ENCODE measurements around the gene CEP57. TPM values are rescaled to one million over a fixed set of nuclear protein-coding genes. Genes with fewer than 3 reads are reported as not detected.
"Not testable (repeated sequence)": the region's sequence is repeated elsewhere in the genome, so short reads cannot be mapped to it uniquely, and the experiment has no call there.

CEP57 gene
- total RNA-seq, 1 donor from 2014 or later: 61.3 TPM

- Mint-ChIP-seq H3K27ac (no peak overlapping the region), H3K9me3 (peaks cover 10% of the 10 kb centered on the region), H3K4me1 (ENCODE audit: unreplicated experiment) (no peaks in the 10 kb centered on the region), H3K36me3 (peaks cover 62% of the 10 kb centered on the region), H3K4me3 (no peak overlapping the region), H3K27me3 (no peaks in the 10 kb centered on the region)
- TF ChIP-seq, protein P1, sequence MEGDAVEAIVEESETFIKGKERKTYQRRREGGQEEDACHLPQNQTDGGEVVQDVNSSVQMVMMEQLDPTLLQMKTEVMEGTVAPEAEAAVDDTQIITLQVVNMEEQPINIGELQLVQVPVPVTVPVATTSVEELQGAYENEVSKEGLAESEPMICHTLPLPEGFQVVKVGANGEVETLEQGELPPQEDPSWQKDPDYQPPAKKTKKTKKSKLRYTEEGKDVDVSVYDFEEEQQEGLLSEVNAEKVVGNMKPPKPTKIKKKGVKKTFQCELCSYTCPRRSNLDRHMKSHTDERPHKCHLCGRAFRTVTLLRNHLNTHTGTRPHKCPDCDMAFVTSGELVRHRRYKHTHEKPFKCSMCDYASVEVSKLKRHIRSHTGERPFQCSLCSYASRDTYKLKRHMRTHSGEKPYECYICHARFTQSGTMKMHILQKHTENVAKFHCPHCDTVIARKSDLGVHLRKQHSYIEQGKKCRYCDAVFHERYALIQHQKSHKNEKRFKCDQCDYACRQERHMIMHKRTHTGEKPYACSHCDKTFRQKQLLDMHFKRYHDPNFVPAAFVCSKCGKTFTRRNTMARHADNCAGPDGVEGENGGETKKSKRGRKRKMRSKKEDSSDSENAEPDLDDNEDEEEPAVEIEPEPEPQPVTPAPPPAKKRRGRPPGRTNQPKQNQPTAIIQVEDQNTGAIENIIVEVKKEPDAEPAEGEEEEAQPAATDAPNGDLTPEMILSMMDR (conservative IDR thresholded peaks at IDR 0.05): no peak
- DNase-seq (ENCODE audit: extremely low spot score, unreplicated experiment): no peak
These were observed 13.7 kb downstream of the CEP57 start for GRCh38 chr11:95803973-95804372.

DNA sequence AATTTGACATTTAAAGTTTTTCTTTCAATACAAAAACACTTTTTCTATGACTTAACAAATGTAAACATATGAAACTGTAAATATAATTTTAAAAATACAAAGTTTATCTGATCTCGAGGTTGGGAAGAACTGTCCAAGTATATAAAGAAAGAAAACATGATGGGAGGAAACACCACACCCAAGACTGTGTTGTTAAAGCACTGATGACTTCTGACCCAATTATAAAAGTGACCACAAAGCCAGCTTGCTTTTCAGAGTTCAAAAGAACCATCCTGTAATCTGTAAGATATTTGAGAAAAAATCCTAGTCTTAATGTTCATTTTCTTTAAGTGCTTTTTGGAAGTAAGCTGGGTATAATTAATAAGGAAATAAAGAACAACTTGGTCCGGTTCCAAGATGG is 15.6 kb downstream of the CEP57 start:
- TF ChIP-seq, protein P1 (conservative IDR thresholded peaks at IDR 0.05): no peak
- no peaks in the 10 kb centered on the region for H3K4me1 Mint-ChIP-seq (ENCODE audit: unreplicated experiment)
- H3K27ac Mint-ChIP-seq: no peak overlapping the region
- H3K4me3 Mint-ChIP-seq: no peak overlapping the region
- DNase-seq (ENCODE audit: extremely low spot score, unreplicated experiment): no peak
- H3K36me3 Mint-ChIP-seq: peaks cover 57% of the 10 kb centered on the region
- peaks cover 16% of the 10 kb centered on the region for H3K9me3 Mint-ChIP-seq
- H3K27me3 Mint-ChIP-seq: no peaks in the 10 kb centered on the region

- Mint-ChIP-seq H3K36me3 (peaks cover 56% of the 10 kb centered on the region), H3K9me3 (peaks cover 16% of the 10 kb centered on the region)
- DNase-seq (ENCODE audit: extremely low spot score, unreplicated experiment); H3K4me3 Mint-ChIP-seq; H3K27me3 Mint-ChIP-seq; H3K27ac Mint-ChIP-seq; H3K4me1 Mint-ChIP-seq (ENCODE audit: unreplicated experiment): not testable (repeated sequence)
These were observed 16.2 kb downstream of the CEP57 start for GRCh38 chr11:95806464-95806863.

DNA sequence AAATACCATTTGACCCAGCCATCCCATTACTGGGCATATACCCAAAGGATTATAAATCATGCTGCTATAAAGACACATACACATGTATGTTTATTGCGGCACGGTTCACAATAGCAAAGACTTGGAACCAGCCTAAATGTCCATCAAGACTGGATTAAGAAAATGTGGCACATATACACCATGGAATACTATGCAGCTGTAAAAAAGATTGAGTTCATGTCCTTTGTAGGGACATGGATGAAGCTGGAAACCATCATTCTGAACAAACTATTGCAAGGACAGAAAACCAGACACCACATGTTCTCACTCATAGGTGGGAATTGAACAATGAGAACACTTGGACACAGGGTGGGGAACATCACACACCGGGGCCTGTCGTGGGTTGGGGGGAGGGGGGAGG is 20.8 kb downstream of the CEP57 start:
- not testable (repeated sequence) for DNase-seq (ENCODE audit: extremely low spot score, unreplicated experiment); H3K27me3 Mint-ChIP-seq; H3K27ac Mint-ChIP-seq; H3K4me1 Mint-ChIP-seq (ENCODE audit: unreplicated experiment); H3K4me3 Mint-ChIP-seq
- peaks cover 50% of the 10 kb centered on the region for H3K36me3 Mint-ChIP-seq
- H3K9me3 Mint-ChIP-seq: peaks cover 16% of the 10 kb centered on the region

DNA sequence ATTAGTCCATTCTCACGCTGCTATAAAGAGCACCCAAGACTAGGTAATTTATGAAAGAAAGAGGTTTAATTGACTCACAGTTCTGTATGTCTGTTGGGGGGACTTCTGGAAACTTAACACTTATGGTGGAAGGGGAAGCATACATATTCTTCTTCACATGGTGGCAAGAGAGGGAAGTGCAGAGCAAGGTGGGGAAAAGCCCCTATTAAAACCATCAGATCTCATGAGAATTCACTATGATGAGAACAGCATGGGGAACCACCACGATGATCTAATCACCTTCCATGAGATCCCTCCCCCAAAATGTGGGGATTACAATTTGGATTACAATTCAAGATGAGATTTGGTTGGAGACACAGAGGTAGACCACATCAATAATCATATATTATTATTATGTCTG is 25.7 kb downstream of the CEP57 start:
- no peaks in the 10 kb centered on the region for H3K9me3 Mint-ChIP-seq
- DNase-seq (ENCODE audit: extremely low spot score, unreplicated experiment): no peak
- H3K4me1 Mint-ChIP-seq (ENCODE audit: unreplicated experiment): no peaks in the 10 kb centered on the region
- TF ChIP-seq, protein P1 (conservative IDR thresholded peaks at IDR 0.05): no peak
- H3K4me3 Mint-ChIP-seq: no peak overlapping the region
- no peak overlapping the region for H3K27ac Mint-ChIP-seq
- H3K27me3 Mint-ChIP-seq: no peaks in the 10 kb centered on the region
- peaks cover 52% of the 10 kb centered on the region for H3K36me3 Mint-ChIP-seq

DNA sequence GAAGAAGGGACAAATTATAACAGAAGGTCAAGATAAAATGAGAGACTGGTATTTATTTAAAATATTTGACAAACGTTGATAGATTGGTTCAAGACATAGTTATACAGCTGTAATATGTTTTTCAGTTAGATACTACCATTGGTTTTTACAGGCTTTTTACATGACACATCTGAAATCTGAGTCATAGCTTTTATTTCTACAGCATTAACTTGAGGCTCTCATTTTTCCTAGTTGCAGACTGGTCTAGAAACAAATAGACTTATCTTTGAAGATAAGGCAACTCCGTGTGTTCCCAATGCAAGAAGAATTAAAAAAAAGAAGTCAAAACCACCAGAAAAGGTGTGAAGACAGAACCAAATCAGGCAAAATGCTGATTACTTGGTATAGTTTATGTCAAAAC is 31.3 kb downstream of the CEP57 start:
- Mint-ChIP-seq H3K9me3 (no peaks in the 10 kb centered on the region), H3K27ac (no peak overlapping the region), H3K4me1 (ENCODE audit: unreplicated experiment) (no peaks in the 10 kb centered on the region), H3K27me3 (no peaks in the 10 kb centered on the region), H3K36me3 (peaks cover 56% of the 10 kb centered on the region), H3K4me3 (no peak overlapping the region)
- TF ChIP-seq, protein P1 (conservative IDR thresholded peaks at IDR 0.05): no peak
- DNase-seq (ENCODE audit: extremely low spot score, unreplicated experiment): no peak

DNA sequence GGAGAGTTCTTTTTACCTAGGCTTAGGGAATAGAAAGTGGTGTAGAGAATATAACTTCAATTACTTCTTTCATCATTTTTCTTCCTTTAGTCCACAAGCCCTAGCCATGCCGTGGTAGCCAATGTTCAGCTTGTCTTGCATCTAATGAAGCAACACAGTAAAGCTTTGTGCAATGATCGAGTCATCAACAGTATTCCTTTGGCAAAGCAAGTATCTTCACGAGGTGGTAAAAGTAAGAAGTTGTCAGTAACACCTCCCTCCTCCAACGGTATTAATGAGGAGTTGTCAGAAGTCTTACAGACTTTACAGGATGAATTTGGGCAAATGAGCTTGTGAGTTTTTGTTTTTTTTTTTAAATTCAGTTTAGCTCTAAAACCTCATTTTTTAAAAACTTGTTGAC is 37.4 kb downstream of the CEP57 start:
- H3K4me3 Mint-ChIP-seq: no peak overlapping the region
- DNase-seq (ENCODE audit: extremely low spot score, unreplicated experiment): no peak
- H3K36me3 Mint-ChIP-seq: peaks cover 29% of the 10 kb centered on the region
- no peaks in the 10 kb centered on the region for H3K9me3 Mint-ChIP-seq
- no peak overlapping the region for H3K27ac Mint-ChIP-seq
- H3K27me3 Mint-ChIP-seq: no peaks in the 10 kb centered on the region
- H3K4me1 Mint-ChIP-seq (ENCODE audit: unreplicated experiment): peaks cover 5% of the 10 kb centered on the region
- TF ChIP-seq, protein P1 (conservative IDR thresholded peaks at IDR 0.05): no peak

All from type B pancreatic cell (in vitro differentiated cells).